ENCODE results near the gene SRSF11. TPM values are rescaled to one million over a fixed set of nuclear protein-coding genes. Genes with fewer than 3 reads are reported as not detected.

The SRSF11 gene
- total RNA-seq, 2 donors from 2014 or later, result 195 to 227 TPM

Other genes starting within 250 kb of the SRSF11 start
- gene LRRC40, start 15.8 kb upstream of the SRSF11 start, total RNA-seq, result 10 to 100 TPM; 21.4 to 24.0 TPM
- gene ANKRD13C, start 133.3 kb downstream of the SRSF11 start, total RNA-seq, result 10 to 100 TPM; 19.7 to 23.3 TPM
- 1 to 10 TPM; 6.0 to 8.5 TPM for gene CTH, start 189.9 kb downstream of the SRSF11 start, total RNA-seq